IPS-15b (cell line): ENCODE results near the gene AKNA.

Source experiments
- H3K27me3 ChIP-seq: one replicate; pipeline ENCODE4 v1.6.1; 2013; ENCODE audit warnings: low read length; ENCODE audit not compliant: control insufficient read depth, insufficient read depth
- H3K36me3 ChIP-seq: one replicate; pipeline ENCODE4 v1.6.1; 2013; ENCODE audit warnings: low read length; ENCODE audit not compliant: control insufficient read depth, insufficient read depth
- H3K4me1 ChIP-seq: one replicate; pipeline ENCODE4 v1.6.1; 2013; ENCODE audit warnings: mild to moderate bottlenecking, low read length; ENCODE audit not compliant: control insufficient read depth, insufficient read depth
- H3K4me3 ChIP-seq: one replicate; pipeline ENCODE4 v1.5.1; 2013; ENCODE audit warnings: low read depth, low read length
- H3K9ac ChIP-seq: one replicate; pipeline ENCODE4 v1.6.1; 2013; ENCODE audit warnings: low read depth, mild to moderate bottlenecking, low read length
- H3K9me3 ChIP-seq: one replicate; pipeline ENCODE4 v1.6.1; 2013; ENCODE audit warnings: mild to moderate bottlenecking, low read length; ENCODE audit not compliant: control insufficient read depth, insufficient read depth

Gene AKNA

GRCh38 chr9:114428466-114428865, 40.7 kb upstream of the AKNA start:
- H3K27me3 ChIP-seq = no peaks in the 10 kb centered on the region
- H3K4me1 ChIP-seq = no peaks in the 10 kb centered on the region
- H3K4me3 ChIP-seq = no peak overlapping the region
- no peaks in the 10 kb centered on the region for H3K36me3 ChIP-seq
- H3K9me3 ChIP-seq = no peaks in the 10 kb centered on the region
- no peak overlapping the region for H3K9ac ChIP-seq

- Histone ChIP-seq H3K9ac (no peak overlapping the region), H3K9me3 (no peaks in the 10 kb centered on the region), H3K4me3 (no peak overlapping the region), H3K36me3 (no peaks in the 10 kb centered on the region), H3K27me3 (no peaks in the 10 kb centered on the region), H3K4me1 (no peaks in the 10 kb centered on the region)
Measured at GRCh38 chr9:114427644-114428043, 39.9 kb upstream of the AKNA start.

- Histone ChIP-seq H3K9me3 (no peaks in the 10 kb centered on the region), H3K4me3 (no peak overlapping the region), H3K9ac (no peak overlapping the region), H3K27me3 (no peaks in the 10 kb centered on the region), H3K4me1 (no peaks in the 10 kb centered on the region), H3K36me3 (no peaks in the 10 kb centered on the region)
Measured at GRCh38 chr9:114426046-114426948, 38.5 kb upstream of the AKNA start.

GRCh38 chr9:114425126-114425525, 37.3 kb upstream of the AKNA start:
- peaks cover 2% of the 10 kb centered on the region for H3K36me3 ChIP-seq
- H3K27me3 ChIP-seq = no peaks in the 10 kb centered on the region
- no peaks in the 10 kb centered on the region for H3K4me1 ChIP-seq
- H3K9ac ChIP-seq = no peak overlapping the region
- no peaks in the 10 kb centered on the region for H3K9me3 ChIP-seq
- H3K4me3 ChIP-seq = no peak overlapping the region

GRCh38 chr9:114424126-114424525, 36.3 kb upstream of the AKNA start:
- H3K4me1 ChIP-seq = no peaks in the 10 kb centered on the region
- no peak overlapping the region for H3K9ac ChIP-seq
- no peak overlapping the region for H3K4me3 ChIP-seq
- peaks cover 2% of the 10 kb centered on the region for H3K36me3 ChIP-seq
- H3K9me3 ChIP-seq = no peaks in the 10 kb centered on the region
- no peaks in the 10 kb centered on the region for H3K27me3 ChIP-seq

- H3K9ac ChIP-seq = no peak overlapping the region
Measured at GRCh38 chr9:114423181-114423580, 35.4 kb upstream of the AKNA start.

GRCh38 chr9:114421147-114421546, 33.4 kb upstream of the AKNA start:
- H3K27me3 ChIP-seq = no peaks in the 10 kb centered on the region
- no peak overlapping the region for H3K4me3 ChIP-seq
- no peaks in the 10 kb centered on the region for H3K4me1 ChIP-seq
- no peak overlapping the region for H3K9ac ChIP-seq
- no peaks in the 10 kb centered on the region for H3K9me3 ChIP-seq
- peaks cover 2% of the 10 kb centered on the region for H3K36me3 ChIP-seq

More at GRCh38 chr9:114423181-114423580, 35.4 kb upstream of the AKNA start:
- no peaks in the 10 kb centered on the region for H3K9me3 ChIP-seq
- no peaks in the 10 kb centered on the region for H3K27me3 ChIP-seq
- H3K4me3 ChIP-seq = no peak overlapping the region
- peaks cover 2% of the 10 kb centered on the region for H3K36me3 ChIP-seq
- no peaks in the 10 kb centered on the region for H3K4me1 ChIP-seq

GRCh38 chr9:114419796-114420195, 32.0 kb upstream of the AKNA start:
- H3K27me3 ChIP-seq = no peaks in the 10 kb centered on the region
- no peak overlapping the region for H3K4me3 ChIP-seq
- no peaks in the 10 kb centered on the region for H3K4me1 ChIP-seq
- no peaks in the 10 kb centered on the region for H3K9me3 ChIP-seq
- H3K36me3 ChIP-seq = peaks cover 2% of the 10 kb centered on the region
- no peak overlapping the region for H3K9ac ChIP-seq

- Histone ChIP-seq H3K4me1 (peaks cover 2% of the 10 kb centered on the region), H3K4me3 (no peak overlapping the region), H3K9me3 (no peaks in the 10 kb centered on the region), H3K9ac (no peak overlapping the region), H3K36me3 (peaks cover 2% of the 10 kb centered on the region), H3K27me3 (no peaks in the 10 kb centered on the region)
Measured at GRCh38 chr9:114418053-114418452, 30.3 kb upstream of the AKNA start.

- Histone ChIP-seq H3K4me1 (peaks cover 2% of the 10 kb centered on the region), H3K36me3 (peaks cover 2% of the 10 kb centered on the region), H3K4me3 (no peak overlapping the region), H3K9ac (no peak overlapping the region), H3K9me3 (no peaks in the 10 kb centered on the region), H3K27me3 (no peaks in the 10 kb centered on the region)
Measured at GRCh38 chr9:114417511-114417910, 29.7 kb upstream of the AKNA start.

- H3K9ac ChIP-seq = no peak overlapping the region
- H3K4me3 ChIP-seq = no peak overlapping the region
- no peaks in the 10 kb centered on the region for H3K9me3 ChIP-seq
- H3K36me3 ChIP-seq = peaks cover 2% of the 10 kb centered on the region
- peaks cover 2% of the 10 kb centered on the region for H3K4me1 ChIP-seq
- no peaks in the 10 kb centered on the region for H3K27me3 ChIP-seq
Measured at GRCh38 chr9:114416906-114417305, 29.1 kb upstream of the AKNA start.

- no peaks in the 10 kb centered on the region for H3K27me3 ChIP-seq
- no peaks in the 10 kb centered on the region for H3K9me3 ChIP-seq
- H3K4me1 ChIP-seq = peaks cover 2% of the 10 kb centered on the region
- peaks cover 2% of the 10 kb centered on the region for H3K36me3 ChIP-seq
- H3K9ac ChIP-seq = no peak overlapping the region
- H3K4me3 ChIP-seq = no peak overlapping the region
Measured at GRCh38 chr9:114416290-114416689, 28.5 kb upstream of the AKNA start.
